CD4-positive, alpha-beta T cell treated with Interleukin-4 for 4 hours (primary cell): ENCODE results near the gene BCL2L14.
A peak's percentile ranks its signal among the peaks of the same experiment; 100 is the strongest.

Source experiments
- DNase-seq: peaks from one replicate; pipeline ENCODE4 v3.0.0-alpha.2; 2020

Gene BCL2L14

GRCh38 chr12:12064596-12064995 is 6.1 kb upstream of the BCL2L14 start:
- no peak for DNase-seq

- DNase-seq: no peak
These were observed 2.0 kb upstream of the BCL2L14 start for GRCh38 chr12:12068751-12069150.

GRCh38 chr12:12069821-12070548 is 754 bp upstream of the BCL2L14 start:
- DNase-seq: no peak

GRCh38 chr12:12072064-12072760 is 1.5 kb downstream of the BCL2L14 start:
- peak; percentile 26 for DNase-seq

GRCh38 chr12:12079291-12079690 is 8.6 kb downstream of the BCL2L14 start:
- no peak for DNase-seq

GRCh38 chr12:12081836-12082497 is 11.2 kb downstream of the BCL2L14 start:
- no peak for DNase-seq

- DNase-seq: no peak
These were observed 12.9 kb downstream of the BCL2L14 start for GRCh38 chr12:12083688-12084087.

GRCh38 chr12:12086362-12086761 is 15.6 kb downstream of the BCL2L14 start:
- no peak for DNase-seq

- no peak for DNase-seq
These were observed 16.4 kb downstream of the BCL2L14 start for GRCh38 chr12:12086973-12087692.

GRCh38 chr12:12087693-12088034 is 16.9 kb downstream of the BCL2L14 start:
- no peak for DNase-seq

- no peak for DNase-seq
These were observed 17.4 kb downstream of the BCL2L14 start for GRCh38 chr12:12088147-12088546.

- DNase-seq: no peak
These were observed 18.0 kb downstream of the BCL2L14 start for GRCh38 chr12:12088761-12089160.

- DNase-seq: no peak
These were observed 20.3 kb downstream of the BCL2L14 start for GRCh38 chr12:12091071-12091470.

GRCh38 chr12:12091977-12092663 is 21.4 kb downstream of the BCL2L14 start:
- DNase-seq: no peak

GRCh38 chr12:12094481-12094880 is 23.7 kb downstream of the BCL2L14 start:
- no peak for DNase-seq

- no peak for DNase-seq
These were observed 24.3 kb downstream of the BCL2L14 start for GRCh38 chr12:12095021-12095420.

GRCh38 chr12:12097891-12098690 is 27.4 kb downstream of the BCL2L14 start:
- DNase-seq: no peak

- DNase-seq: no peak
These were observed 27.9 kb downstream of the BCL2L14 start for GRCh38 chr12:12098691-12099015.

GRCh38 chr12:12099102-12099501 is 28.4 kb downstream of the BCL2L14 start:
- DNase-seq: no peak

GRCh38 chr12:12107678-12108077 is 36.9 kb downstream of the BCL2L14 start:
- DNase-seq: no peak

- no peak for DNase-seq
These were observed 37.8 kb downstream of the BCL2L14 start for GRCh38 chr12:12108441-12109058.
